Ishikawa (cell line): ENCODE results near the gene SLC35C1.

Experiments used
- CEBPB ChIP-seq: IDR thresholded peaks from 2 replicates; pipeline ENCODE4 v1.6.1; 2012
- CREB1 ChIP-seq: IDR thresholded peaks from 2 replicates; pipeline ENCODE4 v1.6.1; 2012; ENCODE audit warnings: low read depth
- EGR1 ChIP-seq: IDR thresholded peaks from 2 replicates; pipeline ENCODE4 v1.6.1; 2012
- EP300 ChIP-seq: IDR thresholded peaks from 2 replicates; pipeline ENCODE4 v1.6.1; 2012; ENCODE audit warnings: borderline replicate concordance
- FOXM1 ChIP-seq: IDR thresholded peaks from 2 replicates; pipeline ENCODE4 v1.6.1; 2012; ENCODE audit warnings: low read depth, borderline replicate concordance
- NFIC ChIP-seq: IDR thresholded peaks from 2 replicates; pipeline ENCODE4 v1.6.1; 2012
- RAD21 ChIP-seq: IDR thresholded peaks from 2 replicates; pipeline ENCODE4 v1.6.1; 2012; ENCODE audit warnings: low read depth
- REST ChIP-seq: IDR thresholded peaks from 2 replicates; pipeline ENCODE4 v1.6.1; 2012; ENCODE audit warnings: low read depth, mild to moderate bottlenecking
- TAF1 ChIP-seq: IDR thresholded peaks from 2 replicates; pipeline ENCODE4 v1.6.1; 2012; ENCODE audit warnings: low read depth, mild to moderate bottlenecking
- TCF12 ChIP-seq: IDR thresholded peaks from 2 replicates; pipeline ENCODE4 v1.6.1; 2012; ENCODE audit warnings: low read depth
- TEAD4 ChIP-seq: IDR thresholded peaks from 2 replicates; pipeline ENCODE4 v1.6.1; 2012
- YY1 ChIP-seq: IDR thresholded peaks from 2 replicates; pipeline ENCODE4 v1.6.1; 2012; ENCODE audit warnings: low read depth
- ZBTB7A ChIP-seq: IDR thresholded peaks from 2 replicates; pipeline ENCODE4 v1.6.1; 2012; ENCODE audit warnings: low read depth
- TF ChIP-seq, protein P1 (sequence below): IDR thresholded peaks from 2 replicates; pipeline ENCODE4 v1.6.1; 2012
- TF ChIP-seq, protein P2 (sequence below): IDR thresholded peaks from 2 replicates; pipeline ENCODE4 v1.6.1; 2012

SLC35C1 gene

GRCh38 chr11:45839204-45839603 is 34.3 kb downstream of the SLC35C1 start:
- TF ChIP-seq REST (no peak), NFIC (no peak), EP300 (no peak), CREB1 (no peak)

GRCh38 chr11:45843158-45843924 is 38.4 kb downstream of the SLC35C1 start:
- peak; percentile 79 for TF ChIP-seq RAD21
- TF ChIP-seq EP300, result no peak
- TF ChIP-seq, protein P1, sequence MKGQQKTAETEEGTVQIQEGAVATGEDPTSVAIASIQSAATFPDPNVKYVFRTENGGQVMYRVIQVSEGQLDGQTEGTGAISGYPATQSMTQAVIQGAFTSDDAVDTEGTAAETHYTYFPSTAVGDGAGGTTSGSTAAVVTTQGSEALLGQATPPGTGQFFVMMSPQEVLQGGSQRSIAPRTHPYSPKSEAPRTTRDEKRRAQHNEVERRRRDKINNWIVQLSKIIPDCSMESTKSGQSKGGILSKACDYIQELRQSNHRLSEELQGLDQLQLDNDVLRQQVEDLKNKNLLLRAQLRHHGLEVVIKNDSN, result no peak
- TF ChIP-seq, protein P2, sequence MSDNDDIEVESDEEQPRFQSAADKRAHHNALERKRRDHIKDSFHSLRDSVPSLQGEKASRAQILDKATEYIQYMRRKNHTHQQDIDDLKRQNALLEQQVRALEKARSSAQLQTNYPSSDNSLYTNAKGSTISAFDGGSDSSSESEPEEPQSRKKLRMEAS, result peak; percentile 51

GRCh38 chr11:45844822-45845578 is 40.1 kb downstream of the SLC35C1 start:
- no peak for TF ChIP-seq FOXM1
- no peak for TF ChIP-seq YY1

GRCh38 chr11:45846174-45846675 is 41.3 kb downstream of the SLC35C1 start:
- TF ChIP-seq TEAD4 (no peak), FOXM1 (no peak), TAF1 (no peak), EP300 (no peak), ZBTB7A (no peak)

DNA sequence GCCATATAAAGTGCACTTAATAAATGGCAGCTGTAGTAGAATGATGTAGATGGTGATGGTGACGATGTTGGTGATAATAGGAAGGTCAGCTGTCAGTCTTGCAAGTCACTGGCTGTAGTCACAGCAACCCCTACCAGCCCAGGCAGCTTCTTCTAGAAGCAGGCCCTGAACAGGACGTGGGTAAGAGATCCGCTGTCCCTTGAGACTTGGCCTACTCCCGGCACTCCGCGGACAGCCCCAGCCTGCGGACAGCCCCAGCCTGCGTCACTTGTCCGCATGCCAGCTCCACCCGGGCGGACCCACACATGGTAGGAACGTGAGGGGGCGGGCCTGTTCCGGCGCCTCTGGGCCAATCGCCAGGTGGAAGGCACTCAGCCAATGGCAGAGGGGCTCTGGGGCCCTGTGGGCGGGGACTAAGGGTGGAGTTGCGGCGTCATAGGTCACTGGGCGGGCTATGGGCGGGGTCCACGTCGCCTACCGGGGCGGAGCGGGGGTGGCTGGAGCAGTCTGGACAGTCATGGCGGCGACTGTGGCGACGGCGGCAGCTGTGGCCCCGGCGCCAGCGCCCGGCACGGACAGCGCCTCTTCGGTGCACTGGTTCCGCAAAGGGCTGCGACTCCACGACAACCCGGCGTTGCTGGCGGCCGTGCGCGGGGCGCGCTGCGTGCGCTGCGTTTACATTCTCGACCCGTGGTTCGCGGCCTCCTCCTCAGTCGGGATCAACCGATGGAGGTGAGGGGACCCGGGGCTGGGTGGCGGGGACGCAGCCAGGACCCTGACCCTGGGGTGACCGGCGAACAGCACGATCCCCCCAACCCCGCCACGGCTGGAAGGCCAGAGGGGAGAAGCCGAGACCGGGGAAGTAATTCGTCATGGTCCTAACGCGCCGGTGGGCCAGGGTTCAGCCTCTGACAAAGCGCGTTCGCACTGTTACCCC is 42.3 kb downstream of the SLC35C1 start, which contains the start of gene CRY2:
TSS of gene CRY2 (plus strand) at position 502 of the 937 bp plus-strand sequence. CDS start at position 518, 16 bp downstream.
- TF ChIP-seq ZBTB7A (peak; percentile 42; the same call in 1 of the 2 replicates), CREB1 (peak; percentile 76), CEBPB (no peak), YY1 (peak; percentile 94), TEAD4 (no peak), TAF1 (peak; percentile 97), EGR1 (peak; percentile 83), RAD21 (no peak), EP300 (no peak), FOXM1 (no peak), TCF12 (no peak; the same call in 1 of the 2 replicates), NFIC (peak; percentile 78), REST (peak; percentile 41)
- TF ChIP-seq, protein P1, result 0 out of 2 replicates have a peak, but pooled peaks have one; percentile 22
- TF ChIP-seq, protein P2, result peak; percentile 99
